Measurements from ENCODE around the gene SEMA4B.

- TF ChIP-seq CTCF (IDR thresholded peaks at IDR 0.05) (no peak), POLR2A (IDR thresholded peaks at IDR 0.05) (no peak)
These were observed 24.1 kb upstream of the SEMA4B start for GRCh38 chr15:90177012-90177411.
